Measurements from ENCODE around the gene OMP.

OMP gene

DNA sequence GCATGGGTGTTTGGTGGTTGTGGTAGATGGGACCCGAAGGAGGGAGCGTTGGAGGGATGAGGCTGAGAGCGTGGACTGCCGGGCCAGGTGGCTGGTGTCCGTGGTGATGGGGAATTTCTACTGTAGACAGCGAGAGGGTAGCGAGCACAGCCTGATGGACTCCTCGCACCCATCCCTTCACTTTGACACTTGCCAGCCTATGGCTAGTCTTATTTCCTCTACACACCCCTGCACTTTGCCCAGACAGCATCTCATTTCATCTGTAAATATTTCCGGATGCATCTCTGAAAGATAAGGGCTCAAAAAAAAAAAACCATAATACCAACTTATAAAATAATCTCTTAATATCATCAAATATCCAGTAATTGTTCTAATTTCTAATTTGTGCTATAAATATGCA lies 5.8 kb downstream of the OMP start:
- DNase-seq = no peak

DNA sequence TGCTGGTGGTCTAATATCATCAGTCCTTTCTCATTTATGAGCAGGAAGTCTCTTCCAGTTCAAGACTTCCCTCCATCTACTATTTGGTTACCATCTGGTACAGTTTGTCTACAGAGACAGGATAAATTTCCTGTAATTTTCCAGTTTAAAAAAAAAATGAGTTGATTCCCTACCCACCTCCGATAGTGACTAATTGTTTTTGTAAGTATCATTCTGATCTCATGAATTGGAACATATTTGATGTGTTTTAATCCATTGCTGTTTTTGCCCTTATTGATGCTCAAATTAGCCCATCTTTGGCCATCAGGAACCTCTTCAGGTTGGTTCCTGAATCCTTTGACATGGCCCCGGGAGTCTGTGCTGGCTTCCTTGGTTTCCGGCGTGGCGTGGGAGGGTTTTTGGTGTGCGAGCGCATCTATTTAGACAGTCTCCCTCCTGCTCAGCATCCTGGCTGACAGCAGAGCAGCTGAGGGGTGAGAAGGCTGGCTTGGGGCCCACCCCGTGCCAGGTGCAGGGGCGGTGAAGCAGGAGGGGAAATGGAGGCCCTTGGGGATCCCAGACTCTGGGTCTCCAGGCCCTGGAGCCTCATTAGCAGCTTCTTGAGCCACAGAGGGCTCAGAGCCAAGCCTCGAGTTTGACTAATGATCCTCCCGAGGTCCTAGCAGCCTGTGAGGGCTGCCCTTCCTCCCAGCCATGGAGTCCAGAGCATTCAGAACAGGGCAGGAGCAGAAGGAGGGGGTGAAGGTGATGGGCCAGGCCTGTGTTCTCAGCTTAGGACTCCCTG lies 6.8 kb downstream of the OMP start:
- no peak for DNase-seq

DNA sequence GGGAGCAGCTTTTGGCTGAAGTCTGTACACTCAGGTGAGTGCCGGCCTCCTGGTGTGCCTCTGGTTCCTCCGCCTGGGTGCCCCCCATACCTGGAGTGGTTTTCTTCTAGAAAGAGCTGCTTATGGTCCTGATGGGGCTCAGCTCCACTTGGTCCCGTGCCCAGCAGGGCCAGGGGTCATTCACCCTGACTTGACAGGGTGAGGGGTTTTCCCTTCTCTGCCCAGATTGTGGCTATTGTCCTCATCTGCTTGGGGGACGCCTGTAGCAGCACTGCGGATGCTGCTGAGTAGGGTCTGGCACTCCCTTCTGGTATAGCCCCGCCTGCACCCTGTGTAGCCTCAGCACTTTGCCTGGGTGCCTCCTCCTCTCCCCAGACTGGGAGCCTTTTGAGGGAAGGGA lies 8.2 kb downstream of the OMP start:
- no peak for DNase-seq

DNA sequence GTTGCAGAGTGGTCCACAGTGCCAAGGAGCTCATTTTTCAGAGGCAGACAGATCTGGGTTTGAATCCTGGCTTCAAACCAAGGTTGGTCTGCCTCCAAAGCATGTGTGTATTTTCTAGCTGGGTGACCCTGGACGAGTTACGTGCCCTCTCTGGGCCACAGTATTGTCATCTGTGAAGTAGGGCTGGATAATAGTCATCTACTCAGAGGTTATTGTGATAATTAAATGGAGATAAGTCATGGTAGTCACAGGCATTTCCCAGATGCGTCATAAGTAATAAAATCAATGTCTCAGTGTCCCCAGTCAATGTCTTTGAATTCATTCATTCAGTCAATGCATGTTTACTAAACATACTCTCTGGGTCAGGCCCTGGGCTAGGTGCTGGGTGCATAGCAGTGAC lies 8.6 kb downstream of the OMP start:
- no peak for DNase-seq

DNA sequence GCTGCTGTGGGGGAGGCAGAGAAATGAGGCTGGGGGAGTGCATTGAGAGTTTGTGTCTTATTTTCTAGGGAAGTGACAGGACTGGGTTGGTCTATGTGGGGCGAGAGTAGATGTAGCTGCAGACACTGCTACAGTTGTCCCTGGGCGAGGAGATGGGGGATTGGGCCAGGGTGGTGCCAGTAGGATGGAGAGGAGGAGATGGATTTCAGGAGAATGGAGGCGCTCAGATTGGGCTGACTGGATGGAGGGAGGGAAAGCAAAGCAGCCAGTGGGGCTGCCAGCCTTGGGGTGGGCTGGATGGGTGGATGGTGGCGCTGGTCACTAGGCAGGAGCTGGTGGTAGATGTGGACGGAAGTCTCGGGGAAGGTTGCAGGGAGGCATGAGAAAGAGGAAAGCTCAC lies 9.3 kb downstream of the OMP start:
- no peak for DNase-seq

DNA sequence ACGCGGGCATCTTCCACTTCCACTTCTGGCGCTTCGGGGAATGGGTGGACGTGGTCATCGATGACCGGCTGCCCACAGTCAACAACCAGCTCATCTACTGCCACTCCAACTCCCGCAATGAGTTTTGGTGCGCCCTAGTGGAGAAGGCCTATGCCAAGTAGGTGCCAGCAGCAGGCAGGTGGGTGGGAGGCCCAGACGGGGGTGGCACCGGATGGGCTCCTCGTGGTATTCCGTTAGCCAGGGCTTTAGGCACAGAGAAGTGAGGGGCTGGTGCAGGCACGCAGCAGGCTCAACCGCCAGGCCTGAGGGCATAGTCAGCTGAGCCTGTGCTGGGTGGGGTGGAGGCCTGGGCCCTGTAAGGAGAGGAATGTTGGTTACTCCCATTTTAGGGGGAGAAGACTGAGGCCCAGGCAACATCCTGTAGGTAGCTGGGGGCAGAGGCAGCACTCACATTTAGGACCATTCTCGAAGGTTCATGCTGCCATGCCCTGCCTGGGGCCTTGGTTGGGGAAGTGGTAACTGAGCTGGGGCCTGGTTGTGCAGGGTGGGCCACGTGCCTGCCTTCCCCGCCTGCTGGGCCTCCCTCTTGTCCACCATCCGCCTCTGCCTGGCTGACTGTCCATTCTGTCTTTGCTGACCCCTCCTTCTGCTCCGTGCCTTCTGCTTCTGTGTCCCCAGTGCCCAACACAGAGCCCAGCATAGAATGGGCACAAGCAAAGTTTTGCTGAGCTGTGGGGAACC lies 10.2 kb downstream of the OMP start:
- no peak for DNase-seq

DNA sequence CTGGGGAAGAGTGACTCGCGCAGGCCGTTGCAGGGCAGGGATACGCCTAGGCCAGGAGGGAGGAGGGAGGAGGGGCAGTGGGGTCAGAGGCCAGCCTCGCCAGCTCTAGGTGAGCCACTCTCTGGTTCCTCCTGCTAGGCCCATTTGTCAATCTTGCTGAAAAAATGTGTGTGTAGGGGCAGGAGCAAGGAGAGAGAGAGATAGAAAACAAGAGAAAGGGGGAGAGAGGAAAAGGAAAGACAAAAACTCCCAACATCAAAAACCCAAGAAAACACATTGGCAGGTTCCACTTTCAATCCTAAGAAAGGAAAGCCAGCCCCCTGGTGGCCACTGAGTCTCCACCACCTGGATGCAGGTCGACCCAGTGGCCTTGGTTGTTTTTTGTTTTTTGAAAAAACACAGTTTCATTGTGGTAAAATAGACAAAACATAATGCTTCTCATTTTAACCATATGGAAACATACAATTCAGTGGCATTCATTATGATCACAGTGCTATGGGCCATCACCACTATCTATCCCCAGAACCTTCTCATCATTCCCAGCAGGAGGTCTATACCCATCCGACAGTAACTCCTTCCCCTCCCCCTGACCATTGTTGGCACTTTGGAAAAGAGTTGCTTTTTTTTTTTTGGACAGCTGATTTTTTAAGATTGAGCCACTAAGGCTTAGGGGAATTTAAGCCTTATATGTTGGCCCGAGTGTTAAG lies 10.9 kb downstream of the OMP start:
- DNase-seq = no peak

DNA sequence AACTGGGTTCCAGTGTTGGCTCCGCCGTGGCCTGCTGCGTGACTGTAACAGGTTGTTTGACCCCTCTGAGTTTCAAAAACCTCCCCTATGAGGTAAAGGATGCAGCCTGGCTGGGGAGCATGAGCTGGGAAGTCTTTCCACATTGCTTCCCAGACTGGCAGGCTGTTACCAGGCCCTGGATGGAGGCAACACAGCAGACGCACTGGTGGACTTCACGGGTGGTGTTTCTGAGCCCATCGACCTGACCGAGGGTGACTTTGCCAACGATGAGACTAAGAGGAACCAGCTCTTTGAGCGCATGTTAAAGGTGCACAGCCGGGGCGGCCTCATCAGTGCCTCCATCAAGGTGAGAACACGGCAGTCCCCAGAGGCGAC lies 11.4 kb downstream of the OMP start:
- DNase-seq = no peak

DNA sequence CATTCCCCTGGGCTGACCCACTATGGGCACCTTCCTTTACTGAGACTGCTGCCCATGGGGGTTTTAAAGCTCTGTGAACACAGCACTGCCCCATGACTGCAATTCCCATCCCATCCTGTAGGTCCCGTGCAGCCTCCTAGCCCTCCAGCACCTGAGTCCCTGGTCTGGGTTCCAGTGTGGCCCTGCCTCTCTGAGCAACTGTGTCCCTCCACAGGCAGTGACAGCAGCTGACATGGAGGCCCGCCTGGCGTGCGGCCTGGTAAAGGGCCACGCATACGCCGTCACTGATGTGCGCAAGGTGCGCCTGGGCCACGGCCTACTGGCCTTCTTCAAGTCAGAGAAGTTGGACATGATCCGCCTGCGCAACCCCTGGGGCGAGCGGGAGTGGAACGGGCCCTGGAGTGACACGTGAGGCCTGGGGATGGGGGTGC lies 12.6 kb downstream of the OMP start:
- DNase-seq = no peak

DNA sequence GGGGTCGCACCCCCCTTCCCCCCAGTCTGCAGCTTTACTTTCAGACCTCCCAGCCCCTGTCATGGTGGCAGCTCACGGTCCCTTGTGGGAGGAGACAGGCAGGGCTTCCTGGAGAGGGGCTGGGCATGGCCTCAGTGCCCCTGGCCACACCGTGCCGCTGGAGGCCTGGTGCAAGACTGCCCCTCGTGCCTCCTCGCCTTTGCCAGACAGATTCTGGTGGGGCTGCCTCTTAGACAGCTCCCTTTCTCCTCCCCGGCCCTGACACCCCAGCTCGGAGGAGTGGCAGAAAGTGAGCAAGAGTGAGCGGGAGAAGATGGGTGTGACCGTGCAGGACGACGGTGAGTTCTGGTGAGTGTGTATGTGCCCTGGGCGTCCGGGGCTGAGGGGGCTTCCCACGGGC lies 13.3 kb downstream of the OMP start:
- no peak for DNase-seq

DNA sequence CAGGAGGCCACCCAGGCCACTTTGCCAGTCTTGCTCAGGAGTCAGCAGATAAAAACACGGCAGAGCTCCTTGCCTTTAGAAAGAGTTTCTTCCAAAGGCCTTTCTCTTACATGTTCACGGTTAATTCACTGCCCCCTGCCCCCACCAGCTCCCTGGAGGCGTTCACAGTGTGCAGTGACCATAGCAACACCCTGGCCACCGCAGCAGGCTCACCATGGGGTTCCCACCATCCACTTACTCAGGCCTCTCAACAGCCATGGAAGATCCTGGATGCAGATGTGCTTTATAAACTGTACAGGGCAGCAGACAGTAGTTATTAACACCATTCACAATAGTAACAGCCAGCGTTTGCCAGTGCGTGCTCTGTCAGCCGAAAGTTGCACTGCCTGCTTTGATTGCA lies 14.9 kb downstream of the OMP start:
- no peak for DNase-seq

DNA sequence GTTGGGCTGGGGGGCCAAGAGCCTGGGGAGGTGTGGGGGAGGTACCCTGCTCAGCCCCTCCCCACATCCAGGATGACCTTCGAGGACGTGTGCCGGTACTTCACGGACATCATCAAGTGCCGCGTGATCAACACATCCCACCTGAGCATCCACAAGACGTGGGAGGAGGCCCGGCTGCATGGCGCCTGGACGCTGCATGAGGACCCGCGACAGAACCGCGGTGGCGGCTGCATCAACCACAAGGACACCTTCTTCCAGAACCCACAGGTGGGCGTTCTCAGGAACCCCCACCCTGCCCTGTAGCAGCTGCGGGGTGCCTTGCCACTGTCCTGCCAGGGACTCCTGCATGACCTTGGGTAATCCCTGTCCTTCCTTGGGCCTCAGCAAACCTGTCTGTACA lies 15.4 kb downstream of the OMP start:
- no peak for DNase-seq

DNA sequence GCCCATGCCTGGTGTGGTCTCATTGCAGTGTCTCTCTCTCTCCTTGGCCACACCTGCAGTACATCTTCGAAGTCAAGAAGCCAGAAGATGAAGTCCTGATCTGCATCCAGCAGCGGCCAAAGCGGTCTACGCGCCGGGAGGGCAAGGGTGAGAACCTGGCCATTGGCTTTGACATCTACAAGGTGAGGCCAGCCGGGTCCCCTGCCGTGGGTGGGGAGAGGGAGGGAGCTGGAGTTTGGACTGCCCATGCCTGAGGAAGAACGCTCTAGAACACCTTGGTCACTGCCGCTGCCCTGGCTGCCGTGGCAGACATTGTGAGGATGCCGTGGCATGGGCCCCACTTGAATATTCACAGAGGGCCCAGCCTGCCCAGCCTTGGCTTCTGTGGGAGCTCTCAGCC lies 16.3 kb downstream of the OMP start:
- no peak for DNase-seq

DNA sequence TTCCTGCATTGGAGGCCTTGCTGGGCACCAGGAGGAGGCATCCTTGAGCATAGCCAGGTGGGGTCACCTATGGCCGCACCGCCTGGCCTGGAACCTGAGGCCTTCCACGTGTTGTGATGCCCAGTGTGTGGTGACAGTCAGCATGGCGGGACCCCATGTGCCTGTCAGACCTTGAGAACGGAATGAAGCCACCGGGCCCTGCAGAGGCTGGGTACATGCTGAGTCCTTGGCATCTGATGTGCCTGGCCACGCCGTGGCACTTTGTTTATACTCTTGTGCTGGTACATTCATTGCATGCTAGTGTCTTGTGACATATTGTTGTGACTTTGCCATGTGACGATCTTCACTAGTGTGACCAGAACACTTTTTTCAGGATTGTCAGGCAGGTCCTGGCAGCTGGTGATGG lies 16.9 kb downstream of the OMP start:
- no peak for DNase-seq

DNA sequence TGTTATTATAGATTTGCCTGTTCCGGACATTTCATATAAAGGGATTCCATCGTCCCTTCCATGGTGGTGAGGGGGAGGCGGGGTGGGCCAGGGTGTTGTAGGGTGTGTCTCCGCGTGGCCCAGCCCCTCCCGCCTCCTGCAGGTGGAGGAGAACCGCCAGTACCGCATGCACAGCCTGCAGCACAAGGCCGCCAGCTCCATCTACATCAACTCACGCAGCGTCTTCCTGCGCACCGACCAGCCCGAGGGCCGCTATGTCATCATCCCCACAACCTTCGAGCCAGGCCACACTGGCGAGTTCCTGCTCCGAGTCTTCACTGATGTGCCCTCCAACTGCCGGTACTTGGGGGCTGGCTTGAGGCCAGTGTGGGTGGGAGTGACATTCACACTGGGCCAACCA lies 17.9 kb downstream of the OMP start:
- DNase-seq = no peak

DNA sequence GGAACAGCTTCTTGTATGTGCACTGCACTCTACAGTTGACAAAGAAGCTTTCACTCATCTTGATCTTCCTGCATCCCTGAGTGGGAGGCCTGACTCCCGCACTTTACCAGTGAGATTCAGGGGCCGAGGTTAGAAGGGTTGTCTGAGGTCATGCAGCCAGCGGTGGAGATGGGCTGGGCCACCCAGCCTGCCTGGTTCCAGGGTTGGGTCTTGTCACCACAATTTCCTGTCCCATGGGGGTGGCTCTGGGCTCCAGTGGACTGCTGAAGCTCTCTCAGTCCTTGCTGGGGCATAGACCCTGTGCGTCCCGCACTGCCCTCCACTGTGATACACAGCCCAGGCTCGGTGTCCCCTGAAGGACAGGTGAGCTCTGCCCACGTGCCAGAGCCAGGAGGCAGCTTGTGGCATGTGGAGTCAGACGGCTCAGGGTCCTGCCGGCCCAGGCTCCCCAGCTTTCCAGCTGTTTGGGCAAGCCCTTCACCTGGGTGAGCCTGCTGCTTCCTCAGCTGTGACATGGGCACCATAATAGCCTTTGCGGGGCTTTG lies 18.5 kb downstream of the OMP start:
- DNase-seq = no peak

DNA sequence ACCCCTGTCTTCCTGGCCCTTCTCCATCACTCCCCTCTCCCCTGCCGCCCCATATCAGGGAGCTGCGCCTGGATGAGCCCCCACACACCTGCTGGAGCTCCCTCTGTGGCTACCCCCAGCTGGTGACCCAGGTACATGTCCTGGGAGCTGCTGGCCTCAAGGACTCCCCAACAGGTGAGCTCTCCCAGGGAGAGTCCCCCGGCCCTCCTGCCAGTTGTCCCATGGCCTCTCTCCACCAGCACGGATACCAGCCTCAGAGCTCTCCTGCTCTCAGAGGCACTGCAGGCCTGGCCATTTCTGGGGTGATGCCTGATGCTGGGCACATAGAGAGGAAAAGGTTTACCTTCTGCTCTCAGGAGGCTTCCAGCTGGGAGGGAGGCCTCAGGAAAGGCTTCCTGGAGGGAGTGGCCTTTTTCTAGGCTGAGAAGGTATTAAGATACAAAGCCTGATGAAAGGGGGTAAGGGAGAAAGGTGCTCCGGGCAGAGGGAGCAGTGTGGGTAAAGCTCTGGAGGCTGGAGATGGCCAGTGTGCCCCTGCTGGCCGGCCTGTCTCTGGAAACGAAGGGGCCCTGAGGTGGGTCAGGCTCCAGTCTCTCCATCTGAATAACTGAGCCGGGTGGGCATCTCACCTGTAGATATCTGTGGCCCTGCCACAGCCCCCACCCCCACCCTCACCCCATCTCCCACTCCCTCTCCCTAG lies 19.4 kb downstream of the OMP start:
- no peak for DNase-seq

DNA sequence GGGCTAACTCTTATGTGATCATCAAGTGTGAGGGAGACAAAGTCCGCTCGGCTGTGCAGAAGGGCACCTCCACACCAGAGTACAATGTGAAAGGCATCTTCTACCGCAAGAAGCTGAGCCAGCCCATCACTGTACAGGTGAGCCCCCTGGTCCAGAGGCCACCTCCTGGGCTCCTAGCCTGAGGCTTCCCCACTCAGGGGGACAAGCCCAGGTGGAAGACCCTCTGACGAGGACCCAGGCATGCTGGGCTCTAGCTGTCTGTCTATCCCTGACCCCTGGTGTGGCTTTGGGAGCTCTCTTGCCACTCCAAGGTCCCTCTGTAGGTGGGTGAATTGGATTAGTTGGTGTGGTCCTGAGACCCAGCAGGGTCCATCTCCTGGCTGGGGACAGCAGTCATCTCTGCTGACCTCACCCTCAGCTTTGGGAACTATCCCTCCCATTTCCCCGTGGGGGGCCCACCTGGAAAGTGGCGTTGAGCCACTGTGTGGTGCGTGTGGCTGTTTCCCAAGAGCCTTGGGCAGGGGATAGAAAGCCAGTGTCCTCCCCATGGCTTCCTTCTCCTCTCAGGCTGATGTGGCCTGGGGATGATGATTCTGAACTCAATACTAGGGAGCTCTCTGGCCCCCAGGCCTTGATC lies 20.1 kb downstream of the OMP start:
- DNase-seq = no peak

DNA sequence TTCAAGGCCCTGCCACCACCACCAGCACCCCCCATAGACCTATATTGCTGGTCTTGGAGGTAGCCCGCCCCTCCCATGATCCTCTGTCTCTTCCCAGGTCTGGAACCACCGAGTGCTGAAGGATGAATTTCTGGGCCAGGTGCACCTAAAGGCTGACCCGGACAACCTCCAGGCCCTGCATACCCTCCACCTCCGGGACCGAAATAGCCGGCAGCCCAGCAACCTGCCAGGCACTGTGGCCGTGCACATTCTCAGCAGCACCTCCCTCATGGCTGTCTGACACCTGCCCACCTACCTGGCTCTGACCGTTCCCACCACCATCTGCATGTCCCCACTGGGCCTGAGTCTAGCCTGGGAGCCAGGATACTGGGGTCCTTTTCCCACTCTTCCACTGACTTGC lies 21.0 kb downstream of the OMP start:
- DNase-seq = no peak

DNA sequence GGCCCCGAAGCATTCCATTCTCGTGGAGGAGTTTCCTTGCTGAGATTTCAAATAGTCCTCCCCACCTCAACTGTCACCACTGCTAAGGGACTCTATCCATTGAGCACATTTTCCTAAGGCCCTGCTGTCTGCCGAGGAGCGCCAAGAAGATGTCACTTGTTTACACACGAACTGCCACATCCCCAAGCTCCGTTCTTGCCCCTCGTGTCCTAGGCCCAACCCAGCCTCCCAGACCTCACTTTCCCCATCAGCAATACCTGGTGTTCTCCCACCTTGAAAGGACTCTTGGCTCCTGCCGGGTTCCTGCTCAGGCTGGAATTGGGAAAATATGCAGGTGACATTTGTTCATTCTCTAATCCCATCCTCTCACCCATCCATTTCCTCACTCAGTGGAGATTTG lies 21.4 kb downstream of the OMP start:
- DNase-seq = no peak

DNA sequence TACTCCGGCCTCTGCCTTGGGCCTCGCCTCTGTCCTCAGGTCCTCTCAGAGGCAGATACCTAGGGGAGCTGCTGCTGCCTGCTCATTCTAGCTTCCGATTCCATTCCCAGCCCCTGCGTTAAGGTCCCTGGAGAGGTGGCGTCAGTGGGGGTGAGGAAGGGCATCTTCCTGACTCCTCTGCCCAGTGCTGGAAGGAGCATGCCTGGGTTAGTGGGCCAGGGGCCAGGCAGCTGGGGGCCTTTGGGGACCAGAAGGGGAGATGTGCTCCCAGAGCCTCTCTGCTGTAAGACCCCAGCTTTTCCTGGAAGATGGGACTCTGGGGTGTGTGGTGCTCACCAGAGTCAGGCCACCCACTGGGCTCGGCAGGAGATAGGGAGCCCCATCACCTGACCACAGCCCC lies 21.8 kb downstream of the OMP start:
- no peak for DNase-seq

DNA sequence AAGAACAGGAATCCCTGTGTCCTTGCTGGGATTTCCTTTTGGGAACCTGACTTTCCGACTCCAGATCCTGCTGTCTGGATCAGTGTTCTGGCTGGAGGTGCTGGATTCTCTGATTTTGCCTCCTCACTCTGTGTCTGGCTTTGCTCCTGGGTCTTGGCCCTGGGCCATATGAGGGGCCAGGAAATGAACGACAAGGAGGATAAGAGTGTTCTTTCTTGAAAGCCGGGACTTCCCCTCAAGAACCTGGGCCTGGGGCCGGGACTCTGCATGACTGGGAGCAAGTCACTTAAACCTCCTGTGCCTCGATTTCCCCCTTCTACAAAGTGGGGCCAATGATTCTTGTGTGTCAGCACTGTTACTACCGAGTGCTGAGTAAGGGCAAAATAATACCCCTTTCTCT lies 22.6 kb downstream of the OMP start:
- no peak for DNase-seq

DNA sequence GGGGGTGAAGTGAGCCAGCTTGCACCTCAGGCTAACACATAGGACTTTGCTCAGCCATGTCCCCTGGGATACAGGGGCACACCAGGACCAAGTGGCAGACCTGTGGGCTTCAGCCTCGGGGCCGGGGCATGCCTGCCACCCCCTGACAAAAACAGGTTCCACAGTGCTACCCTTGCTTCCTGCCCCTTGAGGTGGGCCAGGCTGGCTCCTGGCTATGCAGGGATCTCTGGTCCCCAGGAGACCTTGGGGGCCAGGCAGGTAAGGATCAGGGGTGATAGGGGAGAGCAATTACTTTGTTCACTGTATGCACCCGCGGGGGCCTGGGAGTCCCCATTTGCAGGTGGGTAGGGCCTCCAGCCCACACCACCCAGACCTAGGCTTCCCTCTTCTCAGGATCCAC lies 23.1 kb downstream of the OMP start:
- DNase-seq = no peak
